Measurements from ENCODE around the gene WDR48. TPM values are rescaled to one million over a fixed set of nuclear protein-coding genes. Genes with fewer than 3 reads are reported as not detected.
A peak's percentile ranks its signal among the peaks of the same experiment; 100 is the strongest.

Gene WDR48
- total RNA-seq (2021) (19.2 and 19.3 TPM in 2 replicates), Bru-seq, nascent RNA (percentile 62 among the genes with signal in this experiment), BruChase-seq, experiment 1, labeled RNA remaining after a 2-hour chase (percentile 60 among the genes with signal in this experiment), BruChase-seq, experiment 2, labeled RNA remaining after a 6-hour chase (percentile 65 among the genes with signal in this experiment)
- long read RNA-seq, transcript WDR48-201 (19 exons, 3,707 nt): major isoform, 38 of 52 reads
- long read RNA-seq, partial matches to known transcripts: 4 of 52 reads
- long read RNA-seq, other reads (novel, unspliced or antisense): 10 of 52 reads

DNA sequence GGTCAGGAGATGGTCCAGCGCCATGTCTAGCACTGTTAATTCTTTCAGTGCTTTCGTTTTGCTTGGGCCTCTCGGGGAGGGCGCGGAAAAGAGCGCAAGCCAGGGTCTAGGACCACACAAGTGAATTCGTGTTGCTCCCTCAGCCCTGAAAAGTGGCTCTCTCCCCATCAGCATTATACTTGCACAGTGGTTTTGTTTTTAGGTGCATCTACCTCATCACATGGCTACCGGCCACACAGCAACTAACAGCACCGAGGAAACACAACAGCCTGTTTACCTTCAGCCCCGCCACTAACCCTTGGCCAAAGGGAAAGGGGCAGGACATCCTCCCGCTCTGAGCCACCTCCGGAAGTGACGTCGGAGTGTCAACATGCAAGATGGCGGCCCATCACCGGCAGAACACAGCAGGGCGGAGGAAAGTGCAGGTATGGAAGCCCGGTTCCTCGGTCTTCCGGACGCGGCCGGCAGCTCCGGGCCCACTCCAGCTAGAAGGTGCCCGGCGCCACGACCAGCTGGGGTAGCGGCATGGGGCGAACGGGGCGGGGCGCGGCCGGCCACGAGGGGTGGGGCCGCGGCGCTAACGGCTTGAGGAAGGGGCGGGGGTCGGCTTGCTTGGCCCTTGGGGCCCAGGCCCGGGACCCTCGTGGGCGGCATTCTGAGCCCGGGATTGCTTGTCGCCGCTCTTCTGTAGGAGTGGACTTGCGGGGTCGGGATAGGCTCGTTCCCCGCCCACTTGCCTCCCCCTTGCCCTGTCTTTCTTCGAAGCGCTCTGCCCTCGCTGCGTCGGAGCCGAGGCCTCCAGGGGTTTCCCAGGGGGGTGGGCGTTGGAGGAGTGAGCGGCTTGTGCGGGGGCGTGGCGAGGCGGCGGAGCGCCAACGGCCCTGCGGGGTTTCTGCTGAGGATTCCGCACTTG lies at the start of gene WDR48, which contains the start of gene SCN11A:
WDR48 (plus strand) TSS at position 368 of the 913 bp plus-strand sequence; CDS start at position 378, 10 bp downstream.
SCN11A (minus strand) TSS at position 296 of the 913 bp plus-strand sequence. CDS start 101,582 bp downstream, outside the sequence.
- Histone ChIP-seq H3K4me3 (ENCODE audit: low read depth, low read length, poor library complexity, severe bottlenecking) (peak within 1 kb of the TSS; percentile 77), H3K4me1 (ENCODE audit: insufficient read depth, low read length, poor library complexity, severe bottlenecking) (no peaks in the 10 kb centered on the region), H3K36me3 (ENCODE audit: insufficient read depth, low read length, poor library complexity, severe bottlenecking) (no peaks in the 10 kb centered on the region), H3K27me3 (replicated peaks; ENCODE audit: insufficient read depth, low read depth, low read length, poor library complexity) (no peaks in the 10 kb centered on the region), H3K9me3 (ENCODE audit: low read depth, low read length, poor library complexity, severe bottlenecking) (no peaks in the 10 kb centered on the region), H3K27ac (ENCODE audit: low read depth, low read length, poor library complexity, severe bottlenecking) (peak within 1 kb of the TSS; percentile 84)
- peak; percentile 84 for DNase-seq (ENCODE audit: low spot score)
- ChIA-PET CTCF (no interaction called here), POLR2A (ENCODE audit: low non-redundant PET) (no interaction called here)
- no peak for TF ChIP-seq EZH2 (IDR thresholded peaks at IDR 0.05; ENCODE audit: borderline replicate concordance, low read depth, low read length, poor library complexity, severe bottlenecking)
- TF ChIP-seq CTCF (conservative IDR thresholded peaks at IDR 0.05; ENCODE audit: low read depth, low read length): no peak
- intact Hi-C loops (cut with micrococcal nuclease; ENCODE audit: unreplicated experiment): no loop called here
- BruUV-seq (replicated peaks): no TSS peak

DNA sequence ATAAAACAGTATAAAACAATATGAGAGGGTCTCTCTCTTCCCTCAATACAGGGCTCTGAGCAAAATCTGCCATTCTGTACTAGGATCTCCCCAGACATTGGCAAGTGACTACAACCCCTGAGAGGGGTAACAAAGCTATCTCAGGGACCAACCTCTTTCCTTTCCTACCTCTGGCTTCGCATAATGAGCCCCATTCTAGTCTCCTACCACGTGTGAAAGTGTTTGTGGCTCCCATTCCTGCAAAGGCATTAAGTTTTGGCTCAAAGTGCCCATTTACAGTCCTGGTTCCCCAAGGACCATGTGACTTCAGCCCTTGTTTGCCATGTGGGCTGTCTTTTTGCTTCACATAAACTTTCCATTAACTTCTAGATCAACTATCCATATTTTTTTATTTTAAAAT lies 46.5 kb upstream of the WDR48 start:
- H3K9me3 ChIP-seq (ENCODE audit: low read depth, low read length, poor library complexity, severe bottlenecking): no peaks in the 10 kb centered on the region
- TF ChIP-seq CTCF (conservative IDR thresholded peaks at IDR 0.05; ENCODE audit: low read depth, low read length): no peak
- TF ChIP-seq EZH2 (IDR thresholded peaks at IDR 0.05; ENCODE audit: borderline replicate concordance, low read depth, low read length, poor library complexity, severe bottlenecking): no peak
- H3K4me3 ChIP-seq (ENCODE audit: low read depth, low read length, poor library complexity, severe bottlenecking): no peak overlapping the region
- BruUV-seq (replicated peaks): no TSS peak
- ChIA-PET POLR2A (ENCODE audit: low non-redundant PET) (no interaction called here), CTCF (no interaction called here)
- intact Hi-C loops (cut with micrococcal nuclease; ENCODE audit: unreplicated experiment): loop anchor here (10.0 kb wide), 1 partner anchor 270 kb away; no protein-coding TSS in a partner anchor
- H3K27me3 ChIP-seq (replicated peaks; ENCODE audit: insufficient read depth, low read depth, low read length, poor library complexity): no peaks in the 10 kb centered on the region
- DNase-seq (ENCODE audit: low spot score): no peak
- no peaks in the 10 kb centered on the region for H3K36me3 ChIP-seq (ENCODE audit: insufficient read depth, low read length, poor library complexity, severe bottlenecking)
- no peak overlapping the region for H3K27ac ChIP-seq (ENCODE audit: low read depth, low read length, poor library complexity, severe bottlenecking)
- H3K4me1 ChIP-seq (ENCODE audit: insufficient read depth, low read length, poor library complexity, severe bottlenecking): no peaks in the 10 kb centered on the region

DNA sequence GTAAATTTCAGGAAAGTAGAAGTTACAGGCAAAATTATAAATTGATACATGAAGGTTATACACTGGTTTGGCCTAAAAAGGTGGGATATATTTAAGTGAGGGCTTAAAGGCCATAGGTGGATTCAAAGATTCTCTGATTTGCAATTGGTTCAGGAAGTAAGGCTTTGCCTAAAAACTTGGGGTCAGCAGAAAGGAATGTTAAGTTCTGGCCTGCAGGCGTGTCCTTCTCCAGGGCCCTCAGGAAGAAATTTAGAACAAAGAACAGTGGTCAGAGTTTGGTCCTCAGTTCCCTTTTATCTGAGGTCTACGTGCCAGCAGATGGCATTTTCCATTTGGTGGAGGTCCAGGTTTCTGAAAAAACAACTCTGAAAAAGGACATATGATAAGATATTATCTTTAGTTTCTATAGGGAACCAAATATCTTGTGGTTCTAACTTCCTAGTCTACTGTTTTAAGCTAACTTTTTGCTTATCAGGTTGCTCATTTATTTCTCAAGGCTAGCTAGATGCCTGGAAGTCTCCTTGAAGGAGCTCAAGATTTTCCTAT lies 40.6 kb upstream of the WDR48 start:
- TF ChIP-seq EZH2 (IDR thresholded peaks at IDR 0.05; ENCODE audit: borderline replicate concordance, low read depth, low read length, poor library complexity, severe bottlenecking) (no peak), CTCF (conservative IDR thresholded peaks at IDR 0.05; ENCODE audit: low read depth, low read length) (no peak)
- Histone ChIP-seq H3K27me3 (replicated peaks; ENCODE audit: insufficient read depth, low read depth, low read length, poor library complexity) (no peaks in the 10 kb centered on the region), H3K27ac (ENCODE audit: low read depth, low read length, poor library complexity, severe bottlenecking) (no peak overlapping the region), H3K36me3 (ENCODE audit: insufficient read depth, low read length, poor library complexity, severe bottlenecking) (no peaks in the 10 kb centered on the region), H3K9me3 (ENCODE audit: low read depth, low read length, poor library complexity, severe bottlenecking) (no peaks in the 10 kb centered on the region), H3K4me3 (ENCODE audit: low read depth, low read length, poor library complexity, severe bottlenecking) (no peak overlapping the region), H3K4me1 (ENCODE audit: insufficient read depth, low read length, poor library complexity, severe bottlenecking) (no peaks in the 10 kb centered on the region)
- intact Hi-C loops (cut with micrococcal nuclease; ENCODE audit: unreplicated experiment): no loop called here
- POLR2A ChIA-PET (ENCODE audit: low non-redundant PET): no interaction called here
- CTCF ChIA-PET: no interaction called here
- no peak for DNase-seq (ENCODE audit: low spot score)
- no TSS peak for BruUV-seq (replicated peaks)
